Measurements from ENCODE around the gene ISLR. TPM values are rescaled to one million over a fixed set of nuclear protein-coding genes. Genes with fewer than 3 reads are reported as not detected.

Gene ISLR
- total RNA-seq, 2 donors from 2014 or later, result 51.9 to 59.9 TPM

GRCh38 chr15:74214324-74215021 is 41.0 kb downstream of the ISLR start:
- H3K27me3 ChIP-seq, result no peaks in the 10 kb centered on the region
- H3K4me1 ChIP-seq, result peaks cover 0 to 18% of the 10 kb centered on the region in 2 donors
- no peak for DNase-seq (ENCODE audit: low spot score)
- no peaks in the 10 kb centered on the region for H3K9me3 ChIP-seq
- no peaks in the 10 kb centered on the region for H3K36me3 ChIP-seq
- H3K27ac ChIP-seq, result no peak overlapping the region
- no peak for TF ChIP-seq CTCF (IDR thresholded peaks at IDR 0.05)
- no peak overlapping the region for H3K4me3 ChIP-seq

GRCh38 chr15:74215958-74216357 is 42.4 kb downstream of the ISLR start:
- Histone ChIP-seq H3K9me3 (no peaks in the 10 kb centered on the region), H3K4me1 (peaks cover 0 to 6% of the 10 kb centered on the region in 2 donors), H3K4me3 (no peak overlapping the region), H3K27ac (no peak overlapping the region), H3K36me3 (no peaks in the 10 kb centered on the region), H3K27me3 (no peaks in the 10 kb centered on the region)
- TF ChIP-seq CTCF (IDR thresholded peaks at IDR 0.05), result no peak
- DNase-seq (ENCODE audit: low spot score), result no peak

GRCh38 chr15:74216949-74217348 is 43.4 kb downstream of the ISLR start:
- DNase-seq (ENCODE audit: low spot score), result no peak
- no peak for TF ChIP-seq CTCF (IDR thresholded peaks at IDR 0.05)
- no peak overlapping the region for H3K27ac ChIP-seq
- H3K36me3 ChIP-seq, result no peaks in the 10 kb centered on the region
- peaks cover 0 to 6% of the 10 kb centered on the region in 2 donors for H3K4me1 ChIP-seq
- no peak overlapping the region for H3K4me3 ChIP-seq
- H3K27me3 ChIP-seq, result no peaks in the 10 kb centered on the region
- no peaks in the 10 kb centered on the region for H3K9me3 ChIP-seq

GRCh38 chr15:74217907-74218885 is 44.7 kb downstream of the ISLR start:
- Histone ChIP-seq H3K36me3 (no peaks in the 10 kb centered on the region), H3K9me3 (no peaks in the 10 kb centered on the region), H3K27ac (no peak overlapping the region), H3K27me3 (no peaks in the 10 kb centered on the region), H3K4me1 (peaks cover 0 to 6% of the 10 kb centered on the region in 2 donors), H3K4me3 (no peak overlapping the region)
- TF ChIP-seq CTCF (IDR thresholded peaks at IDR 0.05), result no peak
- no peak for DNase-seq (ENCODE audit: low spot score)

- no peak for TF ChIP-seq CTCF (IDR thresholded peaks at IDR 0.05)
- H3K27me3 ChIP-seq, result no peaks in the 10 kb centered on the region
- no peak overlapping the region for H3K4me3 ChIP-seq
Observed at GRCh38 chr15:74220475-74221248, 47.2 kb downstream of the ISLR start.

More at GRCh38 chr15:74220475-74221248, 47.2 kb downstream of the ISLR start:
- Histone ChIP-seq H3K4me1 (no peaks in the 10 kb centered on the region), H3K36me3 (no peaks in the 10 kb centered on the region), H3K9me3 (no peaks in the 10 kb centered on the region), H3K27ac (no peak overlapping the region)
- DNase-seq (ENCODE audit: low spot score), result no peak

All from right atrium auricular region (tissue), 2 donors.